ENCODE measurements around the gene USP37.

GRCh38 chr2:218419630-218420216 lies 148.4 kb downstream of the USP37 start:
- TF ChIP-seq EZH2phosphoT487 (IDR thresholded peaks at IDR 0.05; ENCODE audit: borderline replicate concordance, low read length) (no peak), CTCF (IDR thresholded peaks at IDR 0.05; ENCODE audit: low read depth, low read length, poor library complexity, severe bottlenecking) (no peak)

Data from DOHH2 (cell line).